ENCODE results near the gene RUNDC3A.
"Not testable (repeated sequence)": the region's sequence is repeated elsewhere in the genome, so short reads cannot be mapped to it uniquely, and the experiment has no call there.

RUNDC3A gene

DNA sequence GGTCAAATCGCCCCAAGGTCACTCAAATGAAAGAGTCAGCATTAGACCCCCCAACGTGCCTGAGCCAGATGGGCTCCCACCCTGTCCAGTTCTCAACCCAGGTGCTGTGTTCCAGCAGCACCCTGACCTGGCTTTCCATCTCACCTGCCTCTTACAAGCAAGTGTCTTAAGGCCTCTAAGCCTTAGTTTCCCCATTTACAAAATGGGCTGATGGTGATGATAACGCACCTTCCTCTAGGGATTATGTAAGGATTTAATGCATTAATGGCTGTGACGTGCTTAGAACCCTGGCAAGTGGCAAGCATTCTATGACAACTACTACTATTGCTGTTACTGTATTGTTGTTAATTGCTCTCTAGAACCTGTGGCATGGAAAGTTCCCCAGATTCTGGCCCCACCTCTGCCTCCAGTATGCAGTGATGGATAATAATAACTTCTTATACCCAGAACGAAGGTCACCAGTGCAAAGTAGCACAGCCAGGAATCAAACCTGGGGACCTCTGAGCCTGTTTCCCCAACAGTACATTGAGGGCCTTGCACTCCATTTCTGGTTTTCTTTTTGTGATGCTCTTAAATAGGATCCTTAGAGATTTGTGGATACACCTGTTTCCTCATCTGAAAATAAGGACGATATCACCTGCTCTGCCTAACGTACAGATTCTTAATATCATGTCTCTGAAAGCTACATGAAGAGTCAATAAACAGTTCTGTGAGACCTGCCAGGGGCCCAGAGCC lies 19.5 kb downstream of the RUNDC3A start:
- no peaks in the 10 kb centered on the region for H3K27me3 ChIP-seq (ENCODE audit: low read length)
- H2AFZ ChIP-seq (ENCODE audit: low read depth, low read length, severe bottlenecking) = no peak overlapping the region
- no peaks in the 10 kb centered on the region for H3K36me3 ChIP-seq (ENCODE audit: low read length)
- H3K27ac ChIP-seq (ENCODE audit: low read depth, low read length) = peak overlapping the region; percentile 30; the same call in 1 of the 2 replicates
- H3F3A ChIP-seq (ENCODE audit: insufficient read depth) = peaks cover 26% of the 10 kb centered on the region
- H3K4me2 ChIP-seq (ENCODE audit: low read depth, low read length, poor library complexity, severe bottlenecking) = peak overlapping the region; percentile 9
- no peaks in the 10 kb centered on the region for H3K9me3 ChIP-seq (ENCODE audit: insufficient read depth, low read length)
- H4K20me1 ChIP-seq (ENCODE audit: low read depth, low read length) = no peaks in the 10 kb centered on the region
- no peaks in the 10 kb centered on the region for H3K9me2 ChIP-seq (replicated peaks; ENCODE audit: insufficient read depth, low read length)
- H3K4me3 ChIP-seq (ENCODE audit: insufficient read depth, low read length, poor library complexity, severe bottlenecking) = no peak overlapping the region
- peak overlapping the region; percentile 2; the same call in 1 of the 2 replicates for H3K9ac ChIP-seq (ENCODE audit: low read length)
- peaks cover 9% of the 10 kb centered on the region for H3K79me2 ChIP-seq (ENCODE audit: insufficient read depth, low read length)
- TF ChIP-seq, protein P1, sequence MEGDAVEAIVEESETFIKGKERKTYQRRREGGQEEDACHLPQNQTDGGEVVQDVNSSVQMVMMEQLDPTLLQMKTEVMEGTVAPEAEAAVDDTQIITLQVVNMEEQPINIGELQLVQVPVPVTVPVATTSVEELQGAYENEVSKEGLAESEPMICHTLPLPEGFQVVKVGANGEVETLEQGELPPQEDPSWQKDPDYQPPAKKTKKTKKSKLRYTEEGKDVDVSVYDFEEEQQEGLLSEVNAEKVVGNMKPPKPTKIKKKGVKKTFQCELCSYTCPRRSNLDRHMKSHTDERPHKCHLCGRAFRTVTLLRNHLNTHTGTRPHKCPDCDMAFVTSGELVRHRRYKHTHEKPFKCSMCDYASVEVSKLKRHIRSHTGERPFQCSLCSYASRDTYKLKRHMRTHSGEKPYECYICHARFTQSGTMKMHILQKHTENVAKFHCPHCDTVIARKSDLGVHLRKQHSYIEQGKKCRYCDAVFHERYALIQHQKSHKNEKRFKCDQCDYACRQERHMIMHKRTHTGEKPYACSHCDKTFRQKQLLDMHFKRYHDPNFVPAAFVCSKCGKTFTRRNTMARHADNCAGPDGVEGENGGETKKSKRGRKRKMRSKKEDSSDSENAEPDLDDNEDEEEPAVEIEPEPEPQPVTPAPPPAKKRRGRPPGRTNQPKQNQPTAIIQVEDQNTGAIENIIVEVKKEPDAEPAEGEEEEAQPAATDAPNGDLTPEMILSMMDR (IDR thresholded peaks at IDR 0.05; ENCODE audit: insufficient read depth, low read length, poor library complexity, severe bottlenecking) = no peak
- no peak for TF ChIP-seq EZH2phosphoT487 (conservative IDR thresholded peaks at IDR 0.05; ENCODE audit: low read length)

GRCh38 chr17:44329516-44329915 lies 21.1 kb downstream of the RUNDC3A start:
- not testable (repeated sequence) for H3K4me2 ChIP-seq (ENCODE audit: low read depth, low read length, poor library complexity, severe bottlenecking); H3K27ac ChIP-seq (ENCODE audit: low read depth, low read length); H3K79me2 ChIP-seq (ENCODE audit: insufficient read depth, low read length); H2AFZ ChIP-seq (ENCODE audit: low read depth, low read length, severe bottlenecking); H4K20me1 ChIP-seq (ENCODE audit: low read depth, low read length); H3K9me2 ChIP-seq (replicated peaks; ENCODE audit: insufficient read depth, low read length); H3K9ac ChIP-seq (ENCODE audit: low read length); H3K36me3 ChIP-seq (ENCODE audit: low read length); H3K27me3 ChIP-seq (ENCODE audit: low read length); H3K4me3 ChIP-seq (ENCODE audit: insufficient read depth, low read length, poor library complexity, severe bottlenecking); H3K9me3 ChIP-seq (ENCODE audit: insufficient read depth, low read length)
- H3F3A ChIP-seq (ENCODE audit: insufficient read depth) = peaks cover 26% of the 10 kb centered on the region

DNA sequence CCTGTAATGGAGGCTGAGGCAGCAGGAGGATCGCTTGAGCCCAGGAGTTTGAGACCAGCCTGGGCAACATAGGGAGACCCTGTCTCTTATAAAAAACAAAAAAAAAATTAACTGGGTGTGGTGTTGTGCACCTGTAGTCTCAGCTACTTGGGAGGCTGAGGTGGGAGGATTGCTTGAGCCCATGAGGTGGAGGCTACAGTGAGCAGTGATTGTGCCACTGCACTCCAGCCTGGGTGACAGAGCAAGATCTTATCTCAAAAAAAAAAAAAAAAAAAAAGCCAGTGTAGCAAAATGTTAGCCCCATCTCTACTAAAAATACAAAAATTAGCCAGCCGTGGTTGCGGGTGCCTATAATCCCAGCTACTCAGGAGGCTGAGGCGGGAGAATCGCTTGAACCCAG lies 21.9 kb downstream of the RUNDC3A start:
- H3K9ac ChIP-seq (ENCODE audit: low read length); H3K9me2 ChIP-seq (replicated peaks; ENCODE audit: insufficient read depth, low read length); H3K4me3 ChIP-seq (ENCODE audit: insufficient read depth, low read length, poor library complexity, severe bottlenecking); H3K9me3 ChIP-seq (ENCODE audit: insufficient read depth, low read length); H3K36me3 ChIP-seq (ENCODE audit: low read length); H2AFZ ChIP-seq (ENCODE audit: low read depth, low read length, severe bottlenecking); H3K79me2 ChIP-seq (ENCODE audit: insufficient read depth, low read length); H4K20me1 ChIP-seq (ENCODE audit: low read depth, low read length); H3K4me2 ChIP-seq (ENCODE audit: low read depth, low read length, poor library complexity, severe bottlenecking); H3K27ac ChIP-seq (ENCODE audit: low read depth, low read length); H3K27me3 ChIP-seq (ENCODE audit: low read length): not testable (repeated sequence)
- peaks cover 26% of the 10 kb centered on the region for H3F3A ChIP-seq (ENCODE audit: insufficient read depth)

GRCh38 chr17:44331249-44331760 lies 22.9 kb downstream of the RUNDC3A start:
- Histone ChIP-seq H4K20me1 (ENCODE audit: low read depth, low read length) (no peaks in the 10 kb centered on the region), H3K9ac (ENCODE audit: low read length) (no peak overlapping the region), H3K27ac (ENCODE audit: low read depth, low read length) (peak overlapping the region; percentile 33), H3F3A (ENCODE audit: insufficient read depth) (peaks cover 16% of the 10 kb centered on the region), H2AFZ (ENCODE audit: low read depth, low read length, severe bottlenecking) (peak overlapping the region; percentile 85), H3K4me3 (ENCODE audit: insufficient read depth, low read length, poor library complexity, severe bottlenecking) (no peak overlapping the region), H3K9me2 (replicated peaks; ENCODE audit: insufficient read depth, low read length) (no peaks in the 10 kb centered on the region), H3K9me3 (ENCODE audit: insufficient read depth, low read length) (no peaks in the 10 kb centered on the region), H3K4me2 (ENCODE audit: low read depth, low read length, poor library complexity, severe bottlenecking) (peak overlapping the region; percentile 13), H3K36me3 (ENCODE audit: low read length) (no peaks in the 10 kb centered on the region), H3K79me2 (ENCODE audit: insufficient read depth, low read length) (no peaks in the 10 kb centered on the region), H3K27me3 (ENCODE audit: low read length) (no peaks in the 10 kb centered on the region)
- TF ChIP-seq, protein P1 (IDR thresholded peaks at IDR 0.05; ENCODE audit: insufficient read depth, low read length, poor library complexity, severe bottlenecking) = peak; percentile 57
- TF ChIP-seq EZH2phosphoT487 (conservative IDR thresholded peaks at IDR 0.05; ENCODE audit: low read length) = no peak

All from SU-DHL-6 (cell line).